ENCODE measurements around the gene PPTC7. TPM values are rescaled to one million over a fixed set of nuclear protein-coding genes. Genes with fewer than 3 reads are reported as not detected.
A peak's percentile ranks its signal among the peaks of the same experiment; 100 is the strongest.

Gene PPTC7
- total RNA-seq, 4 donors from 2014 or later: 27.6 to 85.8 (median 58.4) TPM

GRCh38 chr12:110501752-110502738 is 81.1 kb downstream of the PPTC7 start, which contains the start of the genes RAD9B and VPS29:
RAD9B (plus strand) TSS chr12:110502331; CDS start chr12:110502338, 7 bp downstream.
VPS29 (minus strand) TSS chr12:110502111; CDS start chr12:110502051, 60 bp downstream.
- intact Hi-C loops (cut with DNase I; ENCODE audit: low total_unique reads): loop anchor here (1.0 to 5.0 kb wide), 5 partner anchors 34 to 240 kb away; partner anchors contain the start of genes ARPC3, FAM216A, GPN3 and PPP1CC

GRCh38 chr12:110501399-110501751 is 81.7 kb downstream of the PPTC7 start:
- Histone ChIP-seq H3K4me3 (peak overlapping the region; percentile 86 to 99 (median 90)), H3K36me3 (no peaks in the 10 kb centered on the region), H3K27me3 (no peaks in the 10 kb centered on the region), H3K9me3 (no peaks in the 10 kb centered on the region), H3K27ac (peak overlapping the region; percentile 95 to 98 (median 97)), H3K4me1 (peaks cover 36 to 40% of the 10 kb centered on the region in 2 donors)
- intact Hi-C loops (cut with DNase I; ENCODE audit: low total_unique reads): loop anchor here (5.0 kb wide), 2 partner anchors 111 to 241 kb away; partner anchors contain the start of genes PPP1CC and TCTN1
- ATAC-seq: peak; percentile 72 to 77
- TF ChIP-seq POLR2A (IDR thresholded peaks at IDR 0.05) (no peak), CTCF (IDR thresholded peaks at IDR 0.05 in 4 of 5, conservative IDR thresholded peaks at IDR 0.05 in 1 of 5) (no peak)
- peak; percentile 55 to 67 for DNase-seq
- in situ Hi-C loops (cut with MboI; ENCODE audit: low sequenced_read_pairs in 4 of 4): loop anchor here in 2 of 4 donors (5.0 to 10.0 kb wide), 2 partner anchors 34 to 47 kb away; partner anchors contain the start of genes ARPC3 (in 1 of the 2), FAM216A (in 1 of the 2) and GPN3 (in 1 of the 2)

More at GRCh38 chr12:110501752-110502738, 81.1 kb downstream of the PPTC7 start, which contains the start of the genes RAD9B and VPS29:
- in situ Hi-C loops (cut with MboI; ENCODE audit: low sequenced_read_pairs in 4 of 4): loop anchor here in 2 of 4 donors (5.0 to 10.0 kb wide), 2 partner anchors 35 to 47 kb away; partner anchors contain the start of genes ARPC3 (in 1 of the 2), FAM216A (in 1 of the 2) and GPN3 (in 1 of the 2)
- peak; percentile 95 to 97 for TF ChIP-seq POLR2A (IDR thresholded peaks at IDR 0.05)
- no peak for TF ChIP-seq CTCF (IDR thresholded peaks at IDR 0.05 in 4 of 5, conservative IDR thresholded peaks at IDR 0.05 in 1 of 5)
- Histone ChIP-seq H3K4me1 (peaks cover 36 to 40% of the 10 kb centered on the region in 2 donors), H3K9me3 (no peaks in the 10 kb centered on the region), H3K27ac (peak within 1 kb of the TSS; percentile 95 to 98 (median 97)), H3K4me3 (peak within 1 kb of the TSS; percentile 86 to 99 (median 90)), H3K27me3 (no peaks in the 10 kb centered on the region), H3K36me3 (no peaks in the 10 kb centered on the region)
- peak; percentile 98 for DNase-seq
- ATAC-seq: peak; percentile 91 to 94

GRCh38 chr12:110498984-110499706 is 84.0 kb downstream of the PPTC7 start:
- intact Hi-C loops (cut with DNase I; ENCODE audit: low total_unique reads): no loop called here
- H3K9me3 ChIP-seq: no peaks in the 10 kb centered on the region
- in situ Hi-C loops (cut with MboI; ENCODE audit: low sequenced_read_pairs in 4 of 4): loop anchor here in 1 of 4 donors (25.0 kb wide), 1 partner anchor 388 kb away; no protein-coding TSS in a partner anchor
- DNase-seq (no peak), ATAC-seq (no peak)
- no peak overlapping the region for H3K4me3 ChIP-seq
- peaks cover 36 to 40% of the 10 kb centered on the region in 2 donors for H3K4me1 ChIP-seq
- TF ChIP-seq POLR2A (IDR thresholded peaks at IDR 0.05): no peak
- H3K27ac ChIP-seq: peak overlapping the region; percentile 8 to 98 (median 96)
- H3K36me3 ChIP-seq: peaks cover 4 to 20% of the 10 kb centered on the region in 2 donors
- no peaks in the 10 kb centered on the region for H3K27me3 ChIP-seq

Other genes with a start within 250 kb of the PPTC7 start
- gene ANAPC7, start 179.6 kb downstream of the PPTC7 start, total RNA-seq: 10 to 100 TPM; 27.5 to 57.1 (median 38.2) TPM
- 100 to 1,000 TPM; 170 to 327 (median 213) TPM for gene ARPC3, start 133.0 kb downstream of the PPTC7 start, total RNA-seq
- 10 to 100 TPM; 18.4 to 26.8 (median 24.6) TPM for gene GPN3, start 115.1 kb downstream of the PPTC7 start, total RNA-seq
- gene FAM216A, start 114.5 kb downstream of the PPTC7 start, total RNA-seq: 1 to 10 TPM in 3 of 4 donors, under 1 TPM in 1; 0.82 to 3.5 (median 2.2) TPM
- 100 to 1,000 TPM in 2 of 4 donors, 10 to 100 TPM in 2; 76.4 to 145 (median 92.9) TPM for gene VPS29, start 81.2 kb downstream of the PPTC7 start, total RNA-seq
- gene RAD9B, start 81.0 kb downstream of the PPTC7 start, total RNA-seq: 1 to 10 TPM in 1 of 4 donors, under 1 TPM in 3; 0.12 to 2.0 (median 0.62) TPM
- gene TCTN1, start 30.8 kb upstream of the PPTC7 start, total RNA-seq: 10 to 100 TPM in 3 of 4 donors, 1 to 10 TPM in 1; 4.7 to 30.8 (median 22.7) TPM
- gene HVCN1, start 105.8 kb upstream of the PPTC7 start, total RNA-seq: 1 to 10 TPM; 4.6 to 8.1 (median 5.8) TPM
- gene PPP1CC, start 159.6 kb upstream of the PPTC7 start, total RNA-seq: 100 to 1,000 TPM in 3 of 4 donors, 10 to 100 TPM in 1; 96.4 to 226 (median 154) TPM